NB4 (cell line): ENCODE measurements around the gene PRPF6.

Experiments
- DNase-seq: peaks from one replicate; pipeline ENCODE4 v3.0.0; 2010; ENCODE audit warnings: low read depth
- H3K4me3 ChIP-seq: one replicate; pipeline ENCODE4 v1.5.1; 2011; ENCODE audit warnings: mild to moderate bottlenecking, low read depth, low read length, moderate library complexity
- MYC ChIP-seq: IDR thresholded peaks from 2 replicates; pipeline ENCODE4 v1.6.1; 2011; ENCODE audit warnings: low read depth, low read length
- POLR2A ChIP-seq: IDR thresholded peaks from 2 replicates; pipeline ENCODE4 v1.6.1; 2011; ENCODE audit warnings: mild to moderate bottlenecking; ENCODE audit not compliant: insufficient read length; ENCODE audit errors: extremely low read depth
- TF ChIP-seq, protein P1 (sequence below): IDR thresholded peaks from one replicate; pipeline ENCODE4 v1.5.1; 2012; ENCODE audit warnings: low read depth, low read length
- TF ChIP-seq, protein P2 (sequence below): IDR thresholded peaks from 2 replicates; pipeline ENCODE4 v1.6.1; 2011; ENCODE audit warnings: low read depth, low read length

PRPF6 gene

DNA sequence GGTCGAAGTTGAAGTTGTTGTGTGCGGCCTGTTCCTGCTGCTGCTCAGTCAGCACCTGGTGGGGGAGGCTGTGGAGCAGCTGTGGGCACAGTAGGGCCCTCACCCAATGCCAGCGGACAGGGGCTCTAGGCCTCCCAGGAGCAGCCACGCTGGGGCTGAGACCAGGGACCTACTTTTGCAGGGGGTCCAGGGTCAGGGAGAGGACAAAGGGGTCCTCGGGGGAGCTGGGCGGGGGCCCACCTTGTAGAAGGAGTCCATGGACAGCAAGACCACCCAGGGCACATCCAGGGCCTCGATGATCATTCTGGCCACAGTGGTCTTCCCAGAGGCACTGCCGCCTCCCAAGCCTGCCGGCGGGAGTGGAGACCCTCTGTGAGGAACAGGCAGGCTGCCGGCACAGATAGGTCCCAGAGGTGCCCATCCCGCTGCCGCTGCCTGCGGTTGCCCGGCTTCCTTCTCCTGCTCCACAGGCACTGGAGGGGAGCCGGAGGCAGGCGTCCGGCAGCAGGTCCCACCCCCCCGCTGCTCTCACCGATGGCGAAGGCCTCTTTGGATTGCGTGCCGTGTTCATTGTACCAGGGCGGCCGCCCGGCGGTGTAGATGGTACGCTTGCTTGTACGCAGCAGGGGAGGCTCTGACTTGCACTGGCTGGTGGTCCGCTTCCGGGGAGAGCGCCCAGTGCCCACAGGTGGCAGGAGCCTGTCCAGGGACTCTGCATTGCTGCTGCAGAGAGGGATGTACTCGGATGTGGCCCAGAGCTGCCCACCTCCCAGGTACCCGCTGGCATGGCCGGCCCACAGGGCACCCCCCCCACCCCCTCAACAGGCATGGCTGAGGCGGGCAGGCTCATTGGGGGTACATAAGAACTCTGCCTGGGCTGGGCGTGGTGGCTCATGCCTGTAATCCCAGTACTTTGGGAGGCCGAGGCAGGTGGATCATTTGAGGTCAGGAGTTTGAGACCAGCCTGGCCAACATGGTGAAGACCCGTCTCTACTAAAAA is 34.7 kb upstream of the PRPF6 start:
- no peak for DNase-seq
- H3K4me3 ChIP-seq, result no peak overlapping the region
- TF ChIP-seq MYC (no peak), POLR2A (no peak)
- TF ChIP-seq, protein P1, sequence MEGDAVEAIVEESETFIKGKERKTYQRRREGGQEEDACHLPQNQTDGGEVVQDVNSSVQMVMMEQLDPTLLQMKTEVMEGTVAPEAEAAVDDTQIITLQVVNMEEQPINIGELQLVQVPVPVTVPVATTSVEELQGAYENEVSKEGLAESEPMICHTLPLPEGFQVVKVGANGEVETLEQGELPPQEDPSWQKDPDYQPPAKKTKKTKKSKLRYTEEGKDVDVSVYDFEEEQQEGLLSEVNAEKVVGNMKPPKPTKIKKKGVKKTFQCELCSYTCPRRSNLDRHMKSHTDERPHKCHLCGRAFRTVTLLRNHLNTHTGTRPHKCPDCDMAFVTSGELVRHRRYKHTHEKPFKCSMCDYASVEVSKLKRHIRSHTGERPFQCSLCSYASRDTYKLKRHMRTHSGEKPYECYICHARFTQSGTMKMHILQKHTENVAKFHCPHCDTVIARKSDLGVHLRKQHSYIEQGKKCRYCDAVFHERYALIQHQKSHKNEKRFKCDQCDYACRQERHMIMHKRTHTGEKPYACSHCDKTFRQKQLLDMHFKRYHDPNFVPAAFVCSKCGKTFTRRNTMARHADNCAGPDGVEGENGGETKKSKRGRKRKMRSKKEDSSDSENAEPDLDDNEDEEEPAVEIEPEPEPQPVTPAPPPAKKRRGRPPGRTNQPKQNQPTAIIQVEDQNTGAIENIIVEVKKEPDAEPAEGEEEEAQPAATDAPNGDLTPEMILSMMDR, result no peak
- TF ChIP-seq, protein P2, sequence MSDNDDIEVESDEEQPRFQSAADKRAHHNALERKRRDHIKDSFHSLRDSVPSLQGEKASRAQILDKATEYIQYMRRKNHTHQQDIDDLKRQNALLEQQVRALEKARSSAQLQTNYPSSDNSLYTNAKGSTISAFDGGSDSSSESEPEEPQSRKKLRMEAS, result no peak

DNA sequence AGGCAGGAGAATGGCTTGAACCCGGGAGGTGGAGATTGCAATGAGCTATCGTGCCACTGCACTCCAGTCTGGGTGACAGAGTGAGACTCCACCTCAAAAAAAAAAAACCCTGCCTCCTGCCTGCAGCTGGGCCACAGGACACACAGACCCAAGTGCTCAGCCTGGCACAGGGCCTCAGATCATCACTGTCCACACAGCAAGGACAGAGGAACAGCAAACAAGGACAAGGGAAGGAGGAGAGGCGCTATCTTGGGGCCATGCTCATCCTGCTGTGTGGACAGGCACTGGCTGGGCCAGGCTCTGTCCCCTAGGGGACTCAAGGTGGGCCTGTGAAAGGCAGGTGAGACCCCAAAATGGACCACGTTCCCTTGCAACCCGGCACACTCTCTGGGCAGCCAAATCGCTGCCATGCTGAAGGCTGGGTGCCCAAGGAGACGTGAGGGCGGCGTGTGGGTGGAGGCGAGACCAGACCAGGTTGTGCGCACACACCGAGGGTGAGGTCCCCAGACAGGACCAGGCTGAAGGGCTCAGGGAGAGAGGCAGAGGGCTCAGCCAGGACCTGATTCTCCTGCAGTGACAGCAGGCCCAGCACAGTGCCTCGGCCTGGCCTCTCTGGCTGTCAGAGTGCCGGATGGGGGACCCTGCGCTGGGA is 33.8 kb upstream of the PRPF6 start:
- H3K4me3 ChIP-seq, result no peak overlapping the region
- DNase-seq, result no peak
- TF ChIP-seq, protein P1, result no peak
- no peak for TF ChIP-seq MYC
- no peak for TF ChIP-seq POLR2A
- TF ChIP-seq, protein P2, result no peak

DNA sequence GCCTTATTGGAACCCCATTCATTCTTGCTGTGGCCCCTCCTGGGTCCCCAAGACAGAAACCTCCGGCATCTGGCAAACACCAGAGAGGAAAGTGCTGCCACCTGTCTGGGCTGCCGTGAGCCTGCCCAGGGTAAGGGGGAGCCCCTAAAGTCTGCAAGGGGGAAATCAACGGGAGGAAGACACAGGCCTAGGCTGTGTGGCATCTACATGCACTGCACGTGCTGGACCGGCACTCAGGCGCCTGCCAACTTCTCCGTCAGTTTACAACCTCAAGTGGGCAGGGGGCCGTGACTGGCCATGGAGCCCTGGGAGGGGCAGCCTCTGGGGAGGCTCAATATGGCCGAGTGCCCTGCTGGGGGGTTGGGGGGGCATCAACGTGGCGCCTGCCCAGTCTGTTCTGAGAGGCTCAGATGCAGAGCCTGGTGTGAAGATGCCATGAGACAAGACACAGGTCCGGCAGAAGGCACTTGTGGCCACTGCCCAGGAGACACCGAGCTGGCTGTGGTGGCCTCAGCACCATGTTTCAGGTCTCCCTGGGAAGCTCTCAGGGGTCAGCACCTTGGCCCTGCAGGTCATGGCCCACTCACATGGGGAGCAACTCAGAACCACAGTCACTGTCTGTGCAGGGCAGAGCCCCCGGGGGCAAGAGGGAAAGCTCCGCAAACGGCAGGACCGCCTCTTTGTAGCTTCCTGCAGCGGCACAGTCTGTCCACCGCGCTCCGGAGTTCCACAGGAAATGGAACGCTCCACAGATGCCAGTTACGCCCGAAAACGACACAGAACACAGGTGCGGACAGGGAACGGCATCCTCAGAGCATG is 33.1 kb upstream of the PRPF6 start:
- TF ChIP-seq, protein P1, result no peak
- TF ChIP-seq, protein P2, result no peak
- TF ChIP-seq POLR2A (no peak), MYC (no peak)
- H3K4me3 ChIP-seq, result no peak overlapping the region
- no peak for DNase-seq

DNA sequence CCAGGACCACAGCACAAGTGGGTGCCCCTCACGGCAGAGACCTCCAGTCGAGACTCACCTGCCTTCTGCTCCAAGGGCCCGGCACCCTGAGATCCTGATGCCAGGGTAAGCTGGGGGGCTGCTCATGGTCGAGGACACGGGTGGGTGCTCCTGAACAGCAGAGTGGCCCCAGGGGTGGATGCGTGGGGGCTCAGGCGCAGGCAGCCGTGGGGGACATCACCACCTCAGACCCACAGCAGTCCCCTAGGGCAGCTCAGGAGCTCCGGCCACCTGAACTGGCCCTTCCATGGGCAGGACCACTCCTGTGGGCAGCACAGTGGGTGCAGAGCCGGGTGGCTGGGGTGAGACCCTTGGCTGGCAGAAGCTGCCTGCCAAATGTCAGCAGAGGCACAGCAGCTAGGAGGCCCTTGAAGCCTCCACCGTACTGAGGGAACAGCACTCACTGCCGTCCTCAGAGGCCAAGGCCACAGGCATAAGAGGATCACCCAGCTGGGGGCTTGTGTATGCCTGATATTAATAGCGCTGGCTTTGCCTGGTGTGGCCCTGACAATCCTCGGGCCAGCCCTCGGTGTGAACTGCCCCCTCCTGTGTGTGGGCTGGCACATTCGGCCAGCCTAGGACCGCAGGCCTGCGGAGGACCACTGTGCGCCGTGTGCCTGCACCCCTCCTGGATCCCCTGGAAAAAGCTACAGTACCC is 30.1 kb upstream of the PRPF6 start:
- TF ChIP-seq, protein P1, result no peak
- TF ChIP-seq POLR2A (no peak), MYC (no peak)
- TF ChIP-seq, protein P2, result no peak
- H3K4me3 ChIP-seq, result no peak overlapping the region
- DNase-seq, result no peak
